ENCODE measurements around the gene VPS39.

VPS39 gene, protein sequence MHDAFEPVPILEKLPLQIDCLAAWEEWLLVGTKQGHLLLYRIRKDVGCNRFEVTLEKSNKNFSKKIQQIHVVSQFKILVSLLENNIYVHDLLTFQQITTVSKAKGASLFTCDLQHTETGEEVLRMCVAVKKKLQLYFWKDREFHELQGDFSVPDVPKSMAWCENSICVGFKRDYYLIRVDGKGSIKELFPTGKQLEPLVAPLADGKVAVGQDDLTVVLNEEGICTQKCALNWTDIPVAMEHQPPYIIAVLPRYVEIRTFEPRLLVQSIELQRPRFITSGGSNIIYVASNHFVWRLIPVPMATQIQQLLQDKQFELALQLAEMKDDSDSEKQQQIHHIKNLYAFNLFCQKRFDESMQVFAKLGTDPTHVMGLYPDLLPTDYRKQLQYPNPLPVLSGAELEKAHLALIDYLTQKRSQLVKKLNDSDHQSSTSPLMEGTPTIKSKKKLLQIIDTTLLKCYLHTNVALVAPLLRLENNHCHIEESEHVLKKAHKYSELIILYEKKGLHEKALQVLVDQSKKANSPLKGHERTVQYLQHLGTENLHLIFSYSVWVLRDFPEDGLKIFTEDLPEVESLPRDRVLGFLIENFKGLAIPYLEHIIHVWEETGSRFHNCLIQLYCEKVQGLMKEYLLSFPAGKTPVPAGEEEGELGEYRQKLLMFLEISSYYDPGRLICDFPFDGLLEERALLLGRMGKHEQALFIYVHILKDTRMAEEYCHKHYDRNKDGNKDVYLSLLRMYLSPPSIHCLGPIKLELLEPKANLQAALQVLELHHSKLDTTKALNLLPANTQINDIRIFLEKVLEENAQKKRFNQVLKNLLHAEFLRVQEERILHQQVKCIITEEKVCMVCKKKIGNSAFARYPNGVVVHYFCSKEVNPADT

DNA sequence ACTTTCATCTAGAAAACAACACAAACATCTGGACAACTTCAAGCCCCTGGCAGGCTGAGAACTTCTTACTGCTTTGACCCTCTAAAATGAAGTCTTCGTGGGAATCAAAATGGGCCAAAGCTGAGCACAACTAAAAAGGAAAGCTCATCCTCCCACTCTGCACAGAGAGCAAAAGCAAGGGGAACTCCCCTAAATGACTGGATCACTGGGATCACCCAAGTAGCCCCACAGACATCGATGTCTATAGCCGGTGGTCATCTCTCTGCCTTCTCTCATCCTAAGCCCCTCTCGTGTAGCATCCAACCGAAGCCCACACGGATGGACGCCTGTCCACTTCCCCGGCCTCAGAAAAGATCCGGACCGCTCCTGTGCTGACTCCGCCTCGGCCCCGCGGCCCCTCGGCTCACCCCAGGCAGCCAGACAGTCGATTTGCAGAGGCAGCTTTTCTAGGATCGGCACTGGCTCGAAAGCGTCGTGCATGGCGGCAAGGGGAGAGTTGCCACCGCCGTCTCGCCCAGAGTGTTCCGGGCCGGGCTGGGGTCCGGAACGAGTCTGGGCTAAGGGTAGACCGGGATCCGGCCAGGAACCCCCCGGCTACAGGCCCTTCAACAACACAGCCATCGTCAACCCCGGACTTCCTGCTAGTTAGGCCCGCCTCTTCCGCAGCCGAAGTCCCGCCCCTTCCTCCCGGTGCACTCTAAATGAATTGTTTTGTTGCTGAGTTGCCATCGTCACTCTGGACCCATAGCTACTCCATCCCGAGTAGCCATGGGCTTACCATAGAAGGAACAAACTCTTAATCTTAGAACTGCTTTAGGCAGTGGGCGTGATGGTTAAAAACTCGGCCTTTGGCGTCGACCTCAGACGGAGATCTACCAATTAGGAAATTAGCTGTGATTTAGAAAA lies at the start of gene VPS39:
Gene VPS39 (minus strand): TSS at position 631 of the 906 bp plus-strand sequence. CDS start 151 bp downstream, at position 480.
- H3K9ac ChIP-seq (ENCODE audit: low read length), result peak within 1 kb of the TSS; percentile 77
- TF ChIP-seq, protein P1, sequence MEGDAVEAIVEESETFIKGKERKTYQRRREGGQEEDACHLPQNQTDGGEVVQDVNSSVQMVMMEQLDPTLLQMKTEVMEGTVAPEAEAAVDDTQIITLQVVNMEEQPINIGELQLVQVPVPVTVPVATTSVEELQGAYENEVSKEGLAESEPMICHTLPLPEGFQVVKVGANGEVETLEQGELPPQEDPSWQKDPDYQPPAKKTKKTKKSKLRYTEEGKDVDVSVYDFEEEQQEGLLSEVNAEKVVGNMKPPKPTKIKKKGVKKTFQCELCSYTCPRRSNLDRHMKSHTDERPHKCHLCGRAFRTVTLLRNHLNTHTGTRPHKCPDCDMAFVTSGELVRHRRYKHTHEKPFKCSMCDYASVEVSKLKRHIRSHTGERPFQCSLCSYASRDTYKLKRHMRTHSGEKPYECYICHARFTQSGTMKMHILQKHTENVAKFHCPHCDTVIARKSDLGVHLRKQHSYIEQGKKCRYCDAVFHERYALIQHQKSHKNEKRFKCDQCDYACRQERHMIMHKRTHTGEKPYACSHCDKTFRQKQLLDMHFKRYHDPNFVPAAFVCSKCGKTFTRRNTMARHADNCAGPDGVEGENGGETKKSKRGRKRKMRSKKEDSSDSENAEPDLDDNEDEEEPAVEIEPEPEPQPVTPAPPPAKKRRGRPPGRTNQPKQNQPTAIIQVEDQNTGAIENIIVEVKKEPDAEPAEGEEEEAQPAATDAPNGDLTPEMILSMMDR (IDR thresholded peaks at IDR 0.05; ENCODE audit: low read depth, low read length), result no peak
- TF ChIP-seq EZH2phosphoT487 (IDR thresholded peaks at IDR 0.05; ENCODE audit: low read depth), result no peak
- no peaks in the 10 kb centered on the region for H3K27me3 ChIP-seq (ENCODE audit: low read depth, low read length)
- no peaks in the 10 kb centered on the region for H3K9me3 ChIP-seq (ENCODE audit: insufficient read depth, low read length)
- peaks cover 11% of the 10 kb centered on the region for H3K4me1 ChIP-seq (ENCODE audit: low read length)
- H3K4me2 ChIP-seq (ENCODE audit: low read length), result peak within 1 kb of the TSS; percentile 67
- H2AFZ ChIP-seq (ENCODE audit: low read depth, low read length), result peak within 1 kb of the TSS; percentile 60
- H4K20me1 ChIP-seq (ENCODE audit: insufficient read depth, low read length), result no peaks in the 10 kb centered on the region
- peaks cover 19% of the 10 kb centered on the region for H3K79me2 ChIP-seq (ENCODE audit: low read length)
- H3K36me3 ChIP-seq (replicated peaks; ENCODE audit: low read depth, low read length), result peaks cover 12% of the 10 kb centered on the region
- H3K27ac ChIP-seq (ENCODE audit: low read length), result 0 out of 2 replicates have a peak within 1 kb of the TSS, but pooled peaks have one; percentile 0
- peak within 1 kb of the TSS; percentile 86 for H3K4me3 ChIP-seq (ENCODE audit: low read length)

DNA sequence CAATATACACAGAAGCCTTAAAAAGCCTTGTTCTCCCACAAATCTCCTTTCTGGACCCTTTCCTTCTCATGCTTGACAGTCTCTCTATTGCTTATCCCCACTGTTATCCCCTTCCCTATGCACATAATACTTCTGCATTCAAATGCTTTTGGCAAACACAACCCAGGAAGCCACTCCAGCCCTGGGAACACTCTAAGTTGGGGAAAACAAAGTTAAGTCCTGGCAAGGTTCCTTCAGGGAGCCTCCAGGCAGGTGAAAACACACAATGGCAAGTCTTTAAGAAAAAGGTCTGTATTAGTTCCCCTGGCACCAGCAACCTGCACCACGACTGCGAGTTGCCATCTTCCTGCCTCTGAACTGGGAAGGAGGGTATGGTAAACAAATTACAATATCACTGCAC lies 45.2 kb upstream of the VPS39 start:
- peaks cover 27% of the 10 kb centered on the region for H3K36me3 ChIP-seq (replicated peaks; ENCODE audit: low read depth, low read length)
- H4K20me1 ChIP-seq (ENCODE audit: insufficient read depth, low read length), result no peaks in the 10 kb centered on the region
- H3K27ac ChIP-seq (ENCODE audit: low read length), result no peak overlapping the region
- H3K79me2 ChIP-seq (ENCODE audit: low read length), result no peaks in the 10 kb centered on the region
- TF ChIP-seq EZH2phosphoT487 (IDR thresholded peaks at IDR 0.05; ENCODE audit: low read depth), result no peak
- TF ChIP-seq, protein P1 (IDR thresholded peaks at IDR 0.05; ENCODE audit: low read depth, low read length), result no peak
- H3K4me2 ChIP-seq (ENCODE audit: low read length), result no peak overlapping the region
- no peaks in the 10 kb centered on the region for H3K9me3 ChIP-seq (ENCODE audit: insufficient read depth, low read length)
- no peak overlapping the region for H3K9ac ChIP-seq (ENCODE audit: low read length)
- no peak overlapping the region for H2AFZ ChIP-seq (ENCODE audit: low read depth, low read length)
- H3K4me1 ChIP-seq (ENCODE audit: low read length), result no peaks in the 10 kb centered on the region
- no peaks in the 10 kb centered on the region for H3K27me3 ChIP-seq (ENCODE audit: low read depth, low read length)
- no peak overlapping the region for H3K4me3 ChIP-seq (ENCODE audit: low read length)

DNA sequence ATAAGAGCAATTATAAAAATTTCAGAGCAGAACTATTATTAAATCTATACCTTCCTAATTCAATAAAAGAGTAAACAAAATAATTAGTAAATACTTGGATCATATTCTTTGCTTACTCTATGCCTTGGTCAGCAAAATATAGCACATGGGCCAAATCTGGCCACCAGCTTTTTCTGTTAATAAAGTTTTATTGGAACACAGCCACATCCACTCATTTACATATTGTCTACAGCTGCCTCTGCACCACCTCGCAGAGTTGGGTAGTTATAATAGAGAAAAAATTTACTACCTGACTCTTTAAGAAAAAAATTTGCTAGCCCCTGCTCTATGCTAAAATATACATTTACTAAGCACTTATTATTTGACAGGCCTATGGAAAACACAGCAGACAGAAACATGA lies 32.7 kb upstream of the VPS39 start:
- H3K4me2 ChIP-seq (ENCODE audit: low read length), result no peak overlapping the region
- H3K4me1 ChIP-seq (ENCODE audit: low read length), result no peaks in the 10 kb centered on the region
- no peak overlapping the region for H3K4me3 ChIP-seq (ENCODE audit: low read length)
- no peak overlapping the region for H2AFZ ChIP-seq (ENCODE audit: low read depth, low read length)
- H3K27ac ChIP-seq (ENCODE audit: low read length), result no peak overlapping the region
- H4K20me1 ChIP-seq (ENCODE audit: insufficient read depth, low read length), result no peaks in the 10 kb centered on the region
- TF ChIP-seq, protein P1 (IDR thresholded peaks at IDR 0.05; ENCODE audit: low read depth, low read length), result no peak
- no peak for TF ChIP-seq EZH2phosphoT487 (IDR thresholded peaks at IDR 0.05; ENCODE audit: low read depth)
- H3K9ac ChIP-seq (ENCODE audit: low read length), result no peak overlapping the region
- no peaks in the 10 kb centered on the region for H3K9me3 ChIP-seq (ENCODE audit: insufficient read depth, low read length)
- no peaks in the 10 kb centered on the region for H3K79me2 ChIP-seq (ENCODE audit: low read length)
- H3K36me3 ChIP-seq (replicated peaks; ENCODE audit: low read depth, low read length), result peaks cover 9% of the 10 kb centered on the region
- H3K27me3 ChIP-seq (ENCODE audit: low read depth, low read length), result no peaks in the 10 kb centered on the region
